HG03039 (cell line): ENCODE data around the gene SPANXN2.
"Not testable (repeated sequence)": the region's sequence is repeated elsewhere in the genome, so short reads cannot be mapped to it uniquely, and the experiment has no call there.

Experiments used
- ATAC-seq: cut with Tn5 transposase; IDR thresholded peaks from one replicate; pipeline ENCODE4 v1.9.1; 2021; ENCODE audit warnings: mild to moderate bottlenecking, moderate library complexity; ENCODE audit not compliant: unreplicated experiment

Gene SPANXN2

GRCh38 chrX:143720652-143721051 is at the start of gene SPANXN2:
TSS of gene SPANXN2 (minus strand) at chrX:143720752. CDS start at chrX:143720668, 84 bp downstream.
- ATAC-seq = not testable (repeated sequence)

GRCh38 chrX:143768976-143769375 is 48.4 kb upstream of the SPANXN2 start:
- ATAC-seq = no peak

GRCh38 chrX:143767789-143768188 is 47.2 kb upstream of the SPANXN2 start:
- ATAC-seq = not testable (repeated sequence)

GRCh38 chrX:143757887-143758286 is 37.3 kb upstream of the SPANXN2 start:
- no peak for ATAC-seq

DNA sequence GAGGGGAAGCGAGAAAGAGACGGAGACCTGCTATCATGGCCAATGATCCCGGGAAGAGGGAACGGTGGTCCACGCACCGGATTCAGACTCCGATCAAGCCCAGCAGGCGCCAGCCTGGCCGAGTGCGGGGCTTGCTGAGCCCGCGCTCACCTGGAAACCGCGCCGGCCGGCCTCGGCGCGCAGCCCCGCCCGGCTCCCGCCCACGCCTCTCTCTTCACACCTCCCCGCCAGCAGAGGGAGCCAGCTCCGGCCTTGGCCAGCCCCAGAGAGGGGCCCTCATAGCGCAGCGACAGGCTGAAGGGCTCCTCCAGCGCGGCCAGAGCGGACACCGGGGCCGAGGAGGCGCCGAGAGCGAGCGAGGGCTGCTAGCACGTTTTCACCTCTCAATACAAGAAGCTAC is 36.8 kb upstream of the SPANXN2 start:
- no peak for ATAC-seq

DNA sequence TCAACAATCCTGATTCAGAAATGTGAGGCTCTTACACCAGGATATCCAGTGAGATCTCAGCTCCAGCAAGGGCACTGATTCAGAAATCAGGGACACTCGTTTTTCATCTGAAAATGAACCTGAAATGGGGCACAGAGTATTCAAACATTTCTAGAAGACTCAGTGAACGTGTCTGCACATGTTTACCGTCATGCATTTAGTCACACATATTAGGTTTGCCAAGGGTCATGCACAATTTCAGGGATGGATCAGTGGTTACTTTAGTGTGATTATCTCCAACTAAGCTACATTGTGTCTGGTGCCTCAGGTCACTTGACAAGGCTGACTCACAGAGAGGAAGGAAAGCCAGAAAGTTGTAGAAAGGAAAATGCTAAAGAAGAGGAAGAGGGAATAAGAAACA is 33.6 kb upstream of the SPANXN2 start:
- ATAC-seq = no peak

- no peak for ATAC-seq
These were observed 13.3 kb upstream of the SPANXN2 start for GRCh38 chrX:143733866-143734265.

- ATAC-seq = no peak
These were observed 5.7 kb upstream of the SPANXN2 start for GRCh38 chrX:143726296-143726695.

- no peak for ATAC-seq
These were observed 19.1 kb downstream of the SPANXN2 start for GRCh38 chrX:143701460-143701859.

DNA sequence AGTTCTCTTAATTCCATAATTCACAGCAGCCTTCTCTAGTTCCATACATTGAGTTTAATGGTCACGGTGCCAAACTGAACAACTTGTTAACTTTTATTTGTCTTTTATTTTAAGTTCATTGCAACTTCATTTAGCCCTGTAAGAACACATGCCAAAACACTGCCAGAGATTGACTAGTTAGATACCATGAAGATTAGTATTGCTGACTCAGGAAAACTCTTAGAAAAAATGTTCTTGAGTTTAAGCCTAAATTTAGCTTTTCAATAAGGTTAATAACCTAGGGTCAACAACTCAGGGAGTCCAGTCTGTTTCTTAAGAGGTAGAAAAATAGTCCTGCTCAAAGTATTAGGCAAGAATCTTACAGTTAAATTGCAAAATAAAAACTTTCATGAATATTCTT is 25.7 kb downstream of the SPANXN2 start:
- no peak for ATAC-seq

GRCh38 chrX:143683486-143683885 is 37.1 kb downstream of the SPANXN2 start:
- ATAC-seq = no peak

DNA sequence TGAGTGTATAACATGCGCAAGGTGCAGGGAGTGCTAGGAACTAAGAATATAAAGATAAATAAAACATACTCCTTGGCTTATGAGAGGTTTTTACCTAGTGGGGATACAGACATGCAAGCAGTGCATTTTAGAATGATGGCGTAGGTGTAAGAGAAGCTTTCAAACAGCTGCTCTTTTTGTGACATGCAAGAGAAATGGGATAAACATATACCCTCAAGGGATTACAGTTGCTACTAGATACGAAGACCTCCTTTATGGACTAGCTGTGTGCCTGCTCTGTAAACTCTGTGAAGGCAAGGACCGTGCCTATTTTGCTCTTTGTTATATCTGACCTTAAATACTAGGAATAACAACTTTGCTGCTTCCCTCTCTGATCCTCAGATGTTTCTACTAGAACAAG is 45.6 kb downstream of the SPANXN2 start:
- no peak for ATAC-seq

DNA sequence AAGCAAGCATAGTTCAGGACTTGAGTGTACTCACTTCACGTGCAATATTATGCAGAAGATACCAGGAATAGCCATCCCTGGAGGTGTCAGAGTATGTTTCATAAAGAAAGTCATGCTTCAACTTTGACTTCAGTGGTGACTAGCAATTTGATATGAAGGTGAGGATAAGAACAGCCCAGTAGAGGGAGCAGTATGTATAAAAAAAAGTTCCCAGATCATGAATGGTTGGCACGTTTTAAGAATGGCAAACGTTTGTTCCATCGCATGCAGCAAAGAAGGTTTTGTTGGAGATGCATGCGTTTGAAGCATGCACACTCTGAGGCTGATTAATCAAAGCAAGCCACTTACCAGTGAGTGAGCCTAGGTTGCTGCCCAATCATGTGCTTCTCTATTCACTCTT is 51.2 kb downstream of the SPANXN2 start:
- no peak for ATAC-seq

DNA sequence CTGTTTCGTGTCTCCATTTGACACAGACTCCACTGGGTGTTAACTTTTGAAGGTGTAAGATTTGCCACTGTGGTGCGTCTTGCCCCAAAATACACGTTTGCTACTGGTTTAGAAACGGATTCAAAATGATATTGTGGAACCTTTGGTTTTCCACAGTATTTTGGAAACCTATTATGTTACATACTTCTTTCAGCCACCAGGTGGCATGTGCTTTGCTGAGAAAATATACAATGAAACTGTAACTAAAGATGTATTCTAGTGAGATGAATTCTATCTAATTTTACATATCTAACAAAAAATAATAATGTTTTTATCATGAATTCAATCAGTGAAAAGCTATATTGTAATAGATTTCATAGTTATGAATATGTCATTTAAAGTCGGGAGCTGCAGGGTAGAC is 56.2 kb downstream of the SPANXN2 start:
- no peak for ATAC-seq

DNA sequence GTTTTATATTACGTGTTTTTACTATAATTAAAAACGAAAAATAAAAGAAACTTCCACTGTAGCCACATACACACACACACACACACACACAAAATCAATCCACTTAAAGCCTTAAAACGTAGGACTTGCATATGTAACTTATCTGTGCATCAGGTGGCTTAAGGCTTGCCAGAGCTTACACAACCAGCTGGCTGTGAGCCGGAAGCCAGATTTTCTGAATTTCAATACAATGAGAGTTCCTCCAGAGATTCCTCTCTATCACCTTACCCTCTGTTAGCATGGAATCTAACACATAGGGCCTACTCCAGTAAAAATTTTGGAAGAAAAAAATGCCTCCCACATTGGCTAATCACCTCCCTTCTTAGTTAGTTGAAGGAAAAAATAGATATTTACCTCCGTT is 56.8 kb downstream of the SPANXN2 start:
- no peak for ATAC-seq
